ENCODE measurements around the gene BLMH.

The BLMH gene

GRCh38 chr17:30222721-30223175 is 69.0 kb downstream of the BLMH start:
- TF ChIP-seq CTCF (IDR thresholded peaks at IDR 0.05; ENCODE audit: low read depth, low read length), result no peak
- H3K4me3 ChIP-seq (ENCODE audit: low read depth, low read length), result no peak overlapping the region
- DNase-seq (ENCODE audit: low read depth, low spot score), result no peak
- in situ Hi-C loops (cut with HindIII; ENCODE audit: low sequenced_read_pairs), result no loop called here

DNA sequence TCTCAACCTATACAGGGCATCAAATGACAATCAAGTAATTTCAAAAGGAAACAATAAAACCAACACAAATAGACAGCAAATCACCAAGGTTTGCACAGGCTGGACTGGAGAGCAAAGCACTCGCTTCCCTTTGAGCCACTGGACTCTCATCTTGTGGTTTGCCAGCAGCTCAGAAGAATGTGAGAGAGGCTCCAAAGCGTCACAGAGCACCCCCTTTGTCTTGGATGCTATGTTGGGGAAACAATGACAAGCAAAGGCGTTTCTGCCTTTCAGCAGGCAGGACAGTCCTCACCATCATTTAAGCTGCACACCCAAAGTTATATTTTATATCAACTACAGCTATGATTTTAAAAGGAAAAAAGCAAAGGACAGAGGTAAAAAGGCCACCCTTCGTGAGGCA is 69.5 kb downstream of the BLMH start:
- in situ Hi-C loops (cut with HindIII; ENCODE audit: low sequenced_read_pairs), result no loop called here
- no peak for TF ChIP-seq CTCF (IDR thresholded peaks at IDR 0.05; ENCODE audit: low read depth, low read length)
- DNase-seq (ENCODE audit: low read depth, low spot score), result no peak

GRCh38 chr17:30221346-30221745 is 70.4 kb downstream of the BLMH start:
- H3K4me3 ChIP-seq (ENCODE audit: low read depth, low read length), result no peak overlapping the region
- DNase-seq (ENCODE audit: low read depth, low spot score), result no peak
- in situ Hi-C loops (cut with HindIII; ENCODE audit: low sequenced_read_pairs), result no loop called here
- no peak for TF ChIP-seq CTCF (IDR thresholded peaks at IDR 0.05; ENCODE audit: low read depth, low read length)

More for the DNA sequence above, 69.5 kb downstream of the BLMH start:
- no peak overlapping the region for H3K4me3 ChIP-seq (ENCODE audit: low read depth, low read length)

GRCh38 chr17:30220414-30220813 is 71.3 kb downstream of the BLMH start:
- no peak for DNase-seq (ENCODE audit: low read depth, low spot score)
- TF ChIP-seq CTCF (IDR thresholded peaks at IDR 0.05; ENCODE audit: low read depth, low read length), result no peak
- in situ Hi-C loops (cut with HindIII; ENCODE audit: low sequenced_read_pairs), result no loop called here

DNA sequence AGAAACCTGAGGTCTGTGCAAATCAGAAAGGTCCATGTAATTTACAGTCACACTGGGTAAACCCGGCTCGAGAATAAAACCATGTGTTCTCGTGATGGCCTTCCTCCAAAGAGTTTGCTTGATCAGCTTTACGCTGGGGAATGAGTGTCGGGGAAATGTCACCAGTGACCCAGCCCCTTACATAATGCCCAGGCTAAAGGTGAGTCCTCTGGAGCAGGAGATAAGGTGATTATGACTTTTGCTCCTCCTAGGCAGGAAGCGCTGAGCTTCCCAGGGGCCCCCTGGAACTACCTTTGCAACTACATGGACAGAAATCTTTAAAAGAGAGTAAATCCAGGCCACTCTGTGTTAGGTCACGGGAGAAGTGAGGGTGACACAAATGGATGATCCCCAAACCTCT is 71.9 kb downstream of the BLMH start:
- H3K4me3 ChIP-seq (ENCODE audit: low read depth, low read length), result no peak overlapping the region
- no peak for DNase-seq (ENCODE audit: low read depth, low spot score)
- in situ Hi-C loops (cut with HindIII; ENCODE audit: low sequenced_read_pairs), result no loop called here
- no peak for TF ChIP-seq CTCF (IDR thresholded peaks at IDR 0.05; ENCODE audit: low read depth, low read length)

More at GRCh38 chr17:30220414-30220813, 71.3 kb downstream of the BLMH start:
- H3K4me3 ChIP-seq (ENCODE audit: low read depth, low read length), result no peak overlapping the region

DNA sequence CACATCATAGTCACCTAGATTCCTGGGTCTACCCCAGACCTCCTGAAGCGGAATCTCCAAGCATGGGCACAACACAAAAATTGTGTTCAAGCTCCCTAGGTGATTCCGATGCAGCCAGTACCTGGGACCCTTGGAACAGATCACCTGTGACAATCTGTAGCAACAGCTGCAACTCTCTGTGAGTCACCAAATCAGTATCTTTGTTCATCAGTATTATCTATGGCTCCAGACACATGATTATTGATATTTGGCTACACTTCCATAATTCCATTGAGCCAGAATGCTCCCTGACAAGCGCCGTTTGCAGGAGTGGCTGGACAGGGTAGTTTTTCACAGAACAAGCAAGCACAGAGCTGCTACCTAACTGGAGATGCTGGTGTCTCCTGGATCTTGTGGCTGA is 72.4 kb downstream of the BLMH start:
- TF ChIP-seq CTCF (IDR thresholded peaks at IDR 0.05; ENCODE audit: low read depth, low read length), result no peak
- H3K4me3 ChIP-seq (ENCODE audit: low read depth, low read length), result no peak overlapping the region
- in situ Hi-C loops (cut with HindIII; ENCODE audit: low sequenced_read_pairs), result no loop called here
- no peak for DNase-seq (ENCODE audit: low read depth, low spot score)

DNA sequence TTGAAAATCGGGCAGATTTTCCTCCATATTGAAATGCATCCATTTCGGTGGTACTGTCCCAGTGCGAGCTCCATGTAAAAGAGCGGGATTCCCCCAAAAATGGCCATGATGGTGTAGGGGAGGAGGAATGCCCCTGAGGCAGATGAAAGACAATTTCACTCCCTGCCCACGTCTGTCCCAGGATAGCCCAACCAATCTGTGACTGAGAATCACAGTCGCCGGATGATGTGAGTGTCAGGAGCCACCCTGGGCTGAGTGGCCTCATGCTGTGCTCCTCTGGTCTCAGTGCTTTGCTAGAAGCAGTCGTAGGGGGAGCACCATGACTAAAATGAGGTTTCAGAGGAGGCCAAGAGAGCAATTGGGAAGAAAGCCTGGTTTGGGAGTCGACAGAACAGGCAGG is 72.9 kb downstream of the BLMH start:
- in situ Hi-C loops (cut with HindIII; ENCODE audit: low sequenced_read_pairs), result no loop called here
- DNase-seq (ENCODE audit: low read depth, low spot score), result no peak
- H3K4me3 ChIP-seq (ENCODE audit: low read depth, low read length), result no peak overlapping the region
- TF ChIP-seq CTCF (IDR thresholded peaks at IDR 0.05; ENCODE audit: low read depth, low read length), result no peak
